HG03342 (cell line): Measurements from ENCODE around the gene PIPOX.
"Not testable (repeated sequence)": the region's sequence is repeated elsewhere in the genome, so short reads cannot be mapped to it uniquely, and the experiment has no call there.

ENCODE experiments used
- ATAC-seq: cut with Tn5 transposase; IDR thresholded peaks from one replicate; pipeline ENCODE4 v1.9.1; 2021; ENCODE audit warnings: mild to moderate bottlenecking, moderate library complexity; ENCODE audit not compliant: unreplicated experiment

The PIPOX gene

GRCh38 chr17:29074488-29074887 is 31.5 kb downstream of the PIPOX start:
- no peak for ATAC-seq

- no peak for ATAC-seq
Measured at GRCh38 chr17:29076087-29076486, 33.1 kb downstream of the PIPOX start.

DNA sequence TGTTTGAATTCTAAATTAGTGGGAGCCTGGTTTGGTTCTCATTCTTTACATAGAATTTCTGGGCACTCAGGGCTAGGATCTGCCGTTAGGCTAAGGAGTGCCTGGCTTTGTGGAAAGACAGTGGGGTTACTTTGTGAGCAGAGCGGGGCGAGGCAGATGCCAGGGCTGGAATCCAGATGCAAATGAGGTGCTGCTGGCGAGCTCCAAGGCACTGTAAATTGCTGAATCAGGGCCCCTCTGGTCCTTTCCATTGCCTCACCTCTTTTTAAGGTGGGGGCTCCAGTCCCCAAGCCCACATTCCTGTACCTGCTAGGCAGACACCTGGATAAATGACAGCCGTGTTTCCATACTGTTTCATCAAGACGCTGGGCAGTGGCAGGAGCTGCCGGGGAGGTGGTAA is 33.8 kb downstream of the PIPOX start:
- no peak for ATAC-seq

DNA sequence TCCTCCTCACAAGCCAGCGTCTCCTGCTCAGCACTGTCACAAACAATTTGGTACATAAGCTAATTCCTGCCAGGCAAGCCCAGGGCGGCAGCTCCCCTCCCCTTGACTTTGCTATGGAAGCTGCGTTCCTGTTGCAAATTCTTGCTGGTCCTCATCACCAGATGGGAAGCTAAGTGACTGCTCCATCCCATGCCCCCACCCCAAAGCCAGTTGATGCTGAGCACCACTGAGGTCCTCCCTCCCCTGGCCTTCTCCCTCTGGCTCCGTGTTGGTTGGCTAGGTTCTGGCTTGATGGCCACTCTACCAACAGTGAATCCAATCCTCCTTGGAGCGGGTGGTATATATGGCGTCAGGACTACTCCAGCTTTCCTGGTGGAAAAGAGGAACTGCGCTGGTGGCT is 34.4 kb downstream of the PIPOX start:
- no peak for ATAC-seq

GRCh38 chr17:29078183-29079045 is 35.5 kb downstream of the PIPOX start:
- no peak for ATAC-seq

DNA sequence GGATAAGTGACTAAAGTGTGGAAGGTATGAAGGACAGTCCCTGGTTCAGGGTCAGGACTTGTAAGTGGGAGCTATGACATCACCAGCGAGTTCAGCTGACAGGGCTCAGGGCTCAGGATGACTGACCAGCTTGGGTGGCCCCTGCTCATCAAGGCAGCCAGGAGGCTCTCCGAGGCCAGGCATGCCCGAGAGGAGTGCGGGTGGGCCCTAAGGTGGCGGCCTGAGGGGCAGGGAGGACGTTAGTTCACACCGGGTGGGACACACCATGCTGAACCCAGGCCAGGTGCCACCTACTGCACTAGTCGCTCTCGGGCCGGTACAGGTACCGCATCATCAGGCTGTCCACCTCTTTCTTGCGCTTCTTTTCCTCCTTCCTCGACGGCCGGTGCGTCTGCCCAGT is 36.5 kb downstream of the PIPOX start:
- ATAC-seq = no peak

- no peak for ATAC-seq
Measured at GRCh38 chr17:29079887-29080286, 36.9 kb downstream of the PIPOX start.

DNA sequence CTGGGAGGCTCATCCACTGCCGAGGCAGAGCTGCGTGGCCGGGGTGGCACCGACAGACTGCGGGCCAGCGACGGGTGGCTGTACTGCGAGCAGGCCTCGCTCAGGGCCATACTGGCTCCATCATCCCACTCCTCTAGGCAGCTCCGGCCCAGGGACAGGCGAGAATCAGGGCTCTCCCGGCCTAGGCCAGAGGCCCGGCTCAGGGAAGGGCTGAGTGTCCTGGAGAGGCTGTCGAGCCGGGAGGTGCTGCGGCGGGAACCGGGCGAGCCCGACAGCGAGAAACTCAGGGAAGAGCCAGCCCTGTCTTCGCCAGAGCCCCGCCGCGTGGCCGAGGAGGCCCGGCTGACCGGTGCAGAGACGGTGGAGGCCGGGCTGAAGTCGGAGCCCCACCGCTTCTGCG is 37.4 kb downstream of the PIPOX start:
- ATAC-seq = no peak

- no peak for ATAC-seq
Measured at GRCh38 chr17:29080965-29081364, 38.0 kb downstream of the PIPOX start.

DNA sequence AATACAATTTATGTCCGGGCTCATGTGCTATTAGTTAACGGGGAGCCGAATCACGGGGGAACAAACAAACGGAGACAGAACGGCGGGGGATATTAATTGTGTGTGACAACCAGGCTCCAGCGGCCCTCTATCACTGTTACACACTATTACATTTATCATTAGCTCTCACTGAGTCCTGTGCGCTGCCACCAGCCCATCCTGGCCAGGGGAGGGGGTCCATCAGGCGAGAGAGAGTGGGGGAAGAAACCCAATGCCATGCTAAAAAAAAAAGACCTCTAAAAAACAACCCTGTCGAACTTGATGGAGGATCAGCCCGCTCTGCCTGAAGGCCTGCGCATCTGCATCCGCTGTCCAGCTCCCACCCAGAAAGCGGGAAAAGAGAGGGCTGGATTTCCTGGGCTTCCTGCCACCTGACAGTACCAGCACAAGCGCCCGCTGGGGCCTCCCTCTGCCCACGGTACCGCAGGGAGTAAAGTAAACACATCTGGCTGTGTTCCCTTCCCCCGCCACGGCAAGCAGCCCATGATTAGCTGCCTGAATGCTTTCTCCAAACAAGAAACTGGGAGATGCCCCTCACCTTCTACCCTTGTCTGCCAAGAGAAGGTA is 41.7 kb downstream of the PIPOX start:
- ATAC-seq = no peak

DNA sequence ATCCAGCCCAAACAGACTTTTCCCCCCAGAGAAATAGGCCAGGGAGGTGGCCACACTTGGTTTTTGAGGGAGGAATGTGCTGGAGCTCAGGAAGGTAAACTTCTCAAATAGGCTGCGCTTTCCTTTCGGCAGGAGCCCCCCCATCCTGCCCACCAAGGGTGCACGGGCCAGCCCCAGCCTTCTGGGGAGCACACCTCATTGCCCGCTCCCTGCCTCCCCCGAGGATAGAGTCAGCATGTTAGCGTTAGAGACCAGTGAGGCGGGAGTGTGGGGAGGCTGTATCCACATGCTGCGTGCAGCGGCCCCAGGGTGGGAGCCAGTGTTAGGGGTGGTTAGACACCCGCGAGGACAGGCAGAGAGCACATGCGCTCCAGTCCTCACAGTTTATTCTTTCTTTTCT is 42.3 kb downstream of the PIPOX start:
- ATAC-seq = no peak

- no peak for ATAC-seq
Measured at GRCh38 chr17:29086628-29087332, 43.8 kb downstream of the PIPOX start.

GRCh38 chr17:29088782-29089181 is 45.8 kb downstream of the PIPOX start:
- not testable (repeated sequence) for ATAC-seq

DNA sequence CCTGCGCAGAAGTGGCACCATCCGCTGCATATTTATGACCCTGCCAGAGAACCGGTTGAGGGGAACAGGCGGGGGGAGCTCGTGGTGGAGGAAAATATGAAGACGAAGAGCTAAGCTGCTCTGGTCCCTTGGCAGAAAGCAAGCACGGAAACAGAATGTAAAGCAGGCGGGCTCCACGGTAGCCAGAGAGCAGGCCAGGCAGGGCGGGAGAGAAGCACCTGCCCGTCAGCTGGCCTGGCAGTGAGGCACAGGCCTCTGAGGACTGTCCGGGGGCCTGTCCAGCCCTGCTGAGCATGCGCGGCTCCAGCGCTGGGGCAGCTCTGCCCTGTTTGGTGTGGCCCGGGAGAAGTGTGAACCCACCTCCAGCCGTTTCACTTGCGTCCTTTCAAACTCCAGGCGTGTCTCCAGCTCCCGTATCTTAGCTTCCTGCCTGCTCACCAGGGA is 46.7 kb downstream of the PIPOX start:
- no peak for ATAC-seq

GRCh38 chr17:29090108-29090507 is 47.2 kb downstream of the PIPOX start:
- ATAC-seq = no peak

DNA sequence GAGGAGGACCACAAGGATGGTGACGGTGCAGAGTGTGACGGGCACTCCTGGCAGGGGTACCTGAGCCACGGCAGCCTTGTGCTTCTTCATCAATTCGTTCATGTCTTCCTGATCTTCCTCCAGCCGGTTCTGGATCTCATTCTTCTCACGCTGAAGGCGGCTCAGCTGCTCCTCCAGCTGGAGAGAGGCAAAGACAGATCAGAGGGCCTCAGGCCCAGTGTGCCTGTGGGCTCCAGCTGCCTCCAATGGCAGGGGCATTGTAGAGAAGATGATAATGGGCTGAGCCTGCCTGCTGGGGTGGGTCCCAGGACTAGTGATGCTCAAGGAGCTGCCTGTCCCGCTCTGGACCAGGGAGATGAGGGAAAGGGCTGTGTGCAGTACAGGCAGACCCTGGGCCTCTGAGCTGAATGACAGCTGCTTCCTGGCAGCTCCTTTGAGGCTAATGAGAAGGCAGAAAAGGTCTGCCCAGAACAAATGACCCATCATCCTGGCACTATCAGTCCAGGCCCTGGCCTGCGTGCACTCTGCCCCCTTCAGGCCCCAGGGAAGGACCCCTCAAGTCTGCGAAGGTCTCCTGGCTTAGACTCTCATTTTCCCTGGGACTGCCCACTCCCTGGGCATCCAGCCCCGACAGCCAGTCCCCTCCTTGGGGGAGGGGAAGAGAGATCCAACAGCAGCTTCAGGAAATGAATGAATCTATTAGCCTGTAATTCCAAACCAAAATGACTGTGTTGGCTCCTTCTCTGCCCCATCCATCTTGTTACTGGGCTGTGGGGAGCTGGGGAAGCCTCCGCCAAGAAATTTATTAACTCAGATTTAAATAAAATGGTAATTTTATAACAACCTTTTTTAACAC is 48.0 kb downstream of the PIPOX start:
- no peak for ATAC-seq

DNA sequence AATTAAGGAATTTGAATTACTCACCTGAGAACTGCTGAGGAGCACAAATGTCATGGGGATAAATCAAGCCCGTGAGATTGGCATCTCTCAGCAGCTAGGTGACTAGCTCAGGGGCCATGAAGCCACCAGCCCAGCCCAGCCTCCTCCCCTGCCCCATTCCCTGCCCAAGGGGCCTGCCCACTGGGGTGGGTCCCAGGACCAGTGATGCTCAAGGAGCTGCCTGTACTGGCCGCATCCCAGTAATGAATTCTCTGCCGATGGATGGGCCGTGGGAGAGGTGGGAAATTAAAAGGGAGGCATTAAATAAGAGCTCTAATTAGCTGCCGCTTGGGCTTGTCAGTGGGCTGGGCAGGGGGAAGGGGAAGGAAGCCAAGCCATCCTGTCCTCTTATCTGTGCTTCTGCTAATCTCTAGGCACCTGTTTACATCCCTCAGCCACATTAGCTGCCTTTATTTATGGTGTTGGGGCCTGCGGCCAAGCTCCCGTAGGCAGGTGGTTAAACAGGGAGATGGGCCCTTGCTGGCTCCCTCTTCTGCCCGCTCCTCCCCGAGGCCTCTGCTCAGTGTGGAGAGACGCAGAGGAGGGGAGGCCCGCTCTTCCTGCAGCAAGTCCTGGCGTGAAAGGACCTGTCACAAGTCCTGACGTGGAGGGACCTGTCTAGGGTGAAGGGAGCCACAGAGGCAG is 48.8 kb downstream of the PIPOX start:
- ATAC-seq = no peak

DNA sequence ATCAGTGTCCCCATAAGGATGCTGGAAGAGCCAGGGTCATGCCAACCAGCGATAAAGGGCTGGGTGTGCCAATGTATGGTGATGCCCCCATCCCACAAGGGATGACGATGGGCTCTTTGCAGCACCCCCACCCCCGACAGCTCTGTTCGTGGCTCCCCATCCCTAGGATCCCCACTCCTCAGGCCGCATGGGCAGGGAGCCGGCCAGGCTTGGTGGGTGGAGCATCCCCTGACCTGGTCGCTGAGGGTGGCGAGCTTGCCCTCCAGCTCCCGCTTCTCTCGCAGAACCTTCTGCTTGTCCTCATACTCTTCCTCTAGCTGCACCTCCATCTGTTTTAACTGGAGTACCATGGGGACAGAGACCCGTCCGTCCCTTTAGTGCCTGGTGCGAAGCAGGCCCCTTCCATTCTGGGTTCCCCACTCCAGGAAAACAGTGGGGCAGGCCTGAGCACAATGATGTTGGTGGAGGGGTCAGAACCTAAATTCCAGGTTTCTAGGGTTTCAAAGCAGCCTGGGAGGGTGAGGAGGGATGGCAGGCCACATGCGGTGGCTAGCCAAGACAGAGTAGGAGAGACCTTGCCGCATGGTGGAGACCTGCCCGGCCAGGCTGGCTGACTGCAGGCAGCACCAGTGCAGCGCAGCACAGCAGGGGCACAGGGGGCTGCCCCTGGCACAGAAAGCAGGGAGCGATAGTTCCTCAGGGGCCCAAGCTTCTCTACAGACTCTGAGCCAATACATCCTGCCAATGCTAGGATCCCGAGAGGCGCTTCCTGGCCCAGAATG is 50.3 kb downstream of the PIPOX start:
- no peak for ATAC-seq

DNA sequence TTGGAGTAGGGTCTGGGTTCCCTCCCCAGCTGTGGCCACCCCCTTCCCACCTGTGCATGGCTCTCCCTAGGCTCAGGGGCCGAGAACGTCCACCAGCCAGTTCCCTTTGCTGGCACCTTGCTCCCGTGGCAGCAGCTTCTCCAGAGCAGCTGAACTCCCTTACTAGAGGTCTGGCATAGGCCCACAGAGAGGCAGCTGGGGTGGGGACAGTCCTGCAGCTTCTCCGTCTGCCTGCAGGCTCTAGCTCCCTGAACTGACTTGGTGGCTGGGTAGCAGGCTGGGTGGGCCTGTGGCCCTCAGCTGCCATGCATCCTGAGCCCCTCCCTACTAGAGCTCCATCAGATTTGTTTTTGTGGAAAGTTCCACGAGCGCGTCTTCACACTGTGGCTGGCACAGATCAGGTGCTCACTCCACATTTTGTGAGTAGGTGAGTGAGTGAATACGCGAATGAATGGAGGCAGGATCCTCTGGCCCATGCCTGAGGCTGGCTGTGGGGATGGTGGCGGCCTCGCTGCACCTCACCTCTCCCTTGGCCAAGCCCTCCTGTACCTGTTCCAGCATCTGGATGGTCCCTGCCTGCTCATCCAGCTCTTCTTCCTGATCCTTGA is 51.3 kb downstream of the PIPOX start:
- ATAC-seq = no peak
